ENCODE measurements around the gene MKRN2OS.

Gene MKRN2OS

GRCh38 chr3:12568747-12569146, 23.4 kb upstream of the MKRN2OS start:
- no peak for TF ChIP-seq CTCF (IDR thresholded peaks at IDR 0.05; ENCODE audit: insufficient read depth, low read depth, low read length, missing control alignments)
- DNase-seq (ENCODE audit: low read depth), result no peak
- H3K4me3 ChIP-seq (ENCODE audit: low read length), result no peak overlapping the region

- H3K4me3 ChIP-seq (ENCODE audit: low read length), result no peak overlapping the region
- DNase-seq (ENCODE audit: low read depth), result no peak
- TF ChIP-seq CTCF (IDR thresholded peaks at IDR 0.05; ENCODE audit: insufficient read depth, low read depth, low read length, missing control alignments), result no peak
Measured at GRCh38 chr3:12566976-12567375, 21.7 kb upstream of the MKRN2OS start.

GRCh38 chr3:12562451-12562850, 17.2 kb upstream of the MKRN2OS start:
- no peak for DNase-seq (ENCODE audit: low read depth)
- TF ChIP-seq CTCF (IDR thresholded peaks at IDR 0.05; ENCODE audit: insufficient read depth, low read depth, low read length, missing control alignments), result no peak

GRCh38 chr3:12561397-12561796, 16.1 kb upstream of the MKRN2OS start:
- no peak for TF ChIP-seq CTCF (IDR thresholded peaks at IDR 0.05; ENCODE audit: insufficient read depth, low read depth, low read length, missing control alignments)
- DNase-seq (ENCODE audit: low read depth), result no peak

More at GRCh38 chr3:12562451-12562850, 17.2 kb upstream of the MKRN2OS start:
- H3K4me3 ChIP-seq (ENCODE audit: low read length), result no peak overlapping the region

GRCh38 chr3:12560505-12561190, 15.3 kb upstream of the MKRN2OS start:
- no peak overlapping the region for H3K4me3 ChIP-seq (ENCODE audit: low read length)
- no peak for DNase-seq (ENCODE audit: low read depth)
- no peak for TF ChIP-seq CTCF (IDR thresholded peaks at IDR 0.05; ENCODE audit: insufficient read depth, low read depth, low read length, missing control alignments)

More at GRCh38 chr3:12561397-12561796, 16.1 kb upstream of the MKRN2OS start:
- no peak overlapping the region for H3K4me3 ChIP-seq (ENCODE audit: low read length)

- TF ChIP-seq CTCF (IDR thresholded peaks at IDR 0.05; ENCODE audit: insufficient read depth, low read depth, low read length, missing control alignments), result no peak
- no peak for DNase-seq (ENCODE audit: low read depth)
- no peak overlapping the region for H3K4me3 ChIP-seq (ENCODE audit: low read length)
Measured at GRCh38 chr3:12559520-12559919, 14.2 kb upstream of the MKRN2OS start.

GRCh38 chr3:12558706-12559105, 13.4 kb upstream of the MKRN2OS start:
- DNase-seq (ENCODE audit: low read depth), result no peak
- no peak for TF ChIP-seq CTCF (IDR thresholded peaks at IDR 0.05; ENCODE audit: insufficient read depth, low read depth, low read length, missing control alignments)

More at GRCh38 chr3:12558706-12559105, 13.4 kb upstream of the MKRN2OS start:
- peak overlapping the region; percentile 89 for H3K4me3 ChIP-seq (ENCODE audit: low read length)
